A549 treated with AZD2906 at 1 μM for 4 hours (cell line): Measurements from ENCODE around the gene KLF12. TPM values are rescaled to one million over a fixed set of nuclear protein-coding genes. Genes with fewer than 3 reads are reported as not detected.

Source experiments
- total RNA-seq: library from RNA; stranded (reverse); fragments of 200-300 nt; extraction: Qiagen RNA extraction; gene quantifications from 5 replicates; pipeline ENCODE4 v1.2.3, GENCODE V29; 2022

KLF12 gene
- 1.5 to 2.8 TPM (median 2.2 TPM) in 5 replicates for total RNA-seq

DNA sequence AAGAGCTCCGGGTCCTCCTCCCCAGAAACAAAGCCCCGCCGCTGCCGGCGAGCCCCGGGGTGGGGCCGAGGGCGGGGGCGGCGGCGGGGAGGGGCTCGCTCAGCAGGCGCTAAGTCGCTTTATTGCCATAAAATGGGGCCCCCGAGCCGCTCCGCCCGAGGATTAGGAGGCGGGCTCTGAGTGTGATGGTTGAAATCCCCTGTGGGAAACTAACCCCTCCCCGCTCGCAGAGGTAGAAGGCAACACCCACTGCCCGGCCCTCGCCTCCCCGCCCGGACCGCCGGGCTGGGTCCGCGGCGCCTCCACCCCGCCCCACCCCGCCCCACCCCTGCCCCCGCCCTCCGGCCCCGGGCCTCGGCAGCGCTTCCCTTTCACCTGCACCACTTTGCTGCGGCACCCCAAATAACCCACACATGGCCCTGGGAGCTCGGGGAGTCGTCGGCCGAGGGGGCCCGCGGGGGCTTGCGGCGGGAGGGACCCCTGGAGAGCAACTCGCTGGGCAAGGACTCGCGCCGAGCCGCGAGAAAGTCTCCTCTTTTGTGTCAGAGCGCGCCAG, at the start of gene KLF12:
Gene KLF12, minus strand, starts transcription at position 184 of the 556 bp plus-strand sequence.

